GM19328 (cell line): ENCODE measurements around the gene ETS1.

ENCODE experiments used
- ATAC-seq: cut with Tn5 transposase; IDR thresholded peaks from one replicate; pipeline ENCODE4 v1.9.1; 2021; ENCODE audit warnings: mild to moderate bottlenecking, moderate library complexity; ENCODE audit not compliant: unreplicated experiment

ETS1 gene

DNA sequence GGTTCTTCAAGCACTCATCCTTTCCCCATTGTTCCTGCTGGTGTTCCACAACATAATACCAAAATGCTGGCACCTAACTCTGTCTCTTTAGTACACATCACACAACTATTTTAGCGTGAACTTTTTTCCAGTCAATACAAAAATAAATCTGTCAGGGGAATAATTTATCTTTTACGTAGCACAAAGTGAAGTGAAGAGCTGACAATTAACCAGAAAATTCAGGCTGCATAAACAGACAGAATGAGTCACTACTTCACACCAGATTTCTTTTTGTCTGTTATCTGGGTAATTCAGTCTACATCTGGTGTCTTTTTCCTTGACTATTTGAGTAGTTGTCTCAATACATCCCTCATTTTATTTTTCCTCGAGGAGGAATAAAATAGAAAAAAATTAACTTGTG lies 7.9 kb upstream of the ETS1 start:
- no peak for ATAC-seq

- ATAC-seq: no peak
Observed at GRCh38 chr11:128594226-128594625, 6.9 kb upstream of the ETS1 start.

- no peak for ATAC-seq
Observed at GRCh38 chr11:128593281-128593680, 5.9 kb upstream of the ETS1 start.

- no peak for ATAC-seq
Observed at GRCh38 chr11:128592454-128592853, 5.1 kb upstream of the ETS1 start.

GRCh38 chr11:128590587-128590986 lies 3.2 kb upstream of the ETS1 start:
- no peak for ATAC-seq

GRCh38 chr11:128589998-128590397 lies 2.6 kb upstream of the ETS1 start:
- ATAC-seq: no peak

GRCh38 chr11:128588093-128588492 lies 735 bp upstream of the ETS1 start:
- ATAC-seq: no peak

DNA sequence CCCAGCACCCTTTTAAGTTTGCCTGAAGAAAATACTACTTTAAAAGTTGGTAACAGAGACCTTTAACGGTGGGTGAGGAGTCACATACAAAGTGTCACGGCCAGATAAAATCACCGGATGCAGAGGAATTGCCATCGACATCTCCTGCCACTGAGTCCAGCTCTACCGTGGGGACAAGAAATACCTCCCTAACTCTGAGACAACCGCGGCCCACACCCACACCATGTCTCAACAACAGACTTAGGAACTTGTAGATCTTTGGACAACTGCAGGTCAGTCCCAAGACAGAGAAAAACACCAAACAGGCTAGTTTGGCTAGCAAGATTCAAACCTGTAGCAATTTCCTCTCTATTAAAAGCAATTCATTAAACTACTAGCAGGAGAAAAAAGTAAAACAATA lies 669 bp downstream of the ETS1 start:
- ATAC-seq: no peak

GRCh38 chr11:128585498-128586238 lies 1.7 kb downstream of the ETS1 start:
- no peak for ATAC-seq

DNA sequence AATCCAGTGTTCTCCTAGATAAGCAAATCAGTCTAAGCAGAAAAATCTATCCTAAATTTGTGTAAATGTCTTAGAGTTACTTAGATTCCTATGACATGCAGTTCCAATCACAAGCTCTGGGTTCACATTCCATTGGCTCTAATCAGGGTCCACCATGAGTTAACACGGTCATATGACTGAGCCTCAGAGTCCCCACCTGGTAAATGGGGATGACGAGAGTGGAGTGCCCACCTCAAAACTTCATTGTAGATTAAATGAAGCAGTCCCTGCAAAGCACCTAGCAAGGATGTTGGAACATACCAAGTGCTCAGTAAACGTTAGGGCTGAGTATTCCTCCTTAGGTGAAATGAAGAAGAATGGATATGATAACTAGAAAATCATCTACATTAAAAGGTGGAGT lies 3.1 kb downstream of the ETS1 start:
- ATAC-seq: no peak

- ATAC-seq: no peak
Observed at GRCh38 chr11:128582496-128583366, 4.6 kb downstream of the ETS1 start.

DNA sequence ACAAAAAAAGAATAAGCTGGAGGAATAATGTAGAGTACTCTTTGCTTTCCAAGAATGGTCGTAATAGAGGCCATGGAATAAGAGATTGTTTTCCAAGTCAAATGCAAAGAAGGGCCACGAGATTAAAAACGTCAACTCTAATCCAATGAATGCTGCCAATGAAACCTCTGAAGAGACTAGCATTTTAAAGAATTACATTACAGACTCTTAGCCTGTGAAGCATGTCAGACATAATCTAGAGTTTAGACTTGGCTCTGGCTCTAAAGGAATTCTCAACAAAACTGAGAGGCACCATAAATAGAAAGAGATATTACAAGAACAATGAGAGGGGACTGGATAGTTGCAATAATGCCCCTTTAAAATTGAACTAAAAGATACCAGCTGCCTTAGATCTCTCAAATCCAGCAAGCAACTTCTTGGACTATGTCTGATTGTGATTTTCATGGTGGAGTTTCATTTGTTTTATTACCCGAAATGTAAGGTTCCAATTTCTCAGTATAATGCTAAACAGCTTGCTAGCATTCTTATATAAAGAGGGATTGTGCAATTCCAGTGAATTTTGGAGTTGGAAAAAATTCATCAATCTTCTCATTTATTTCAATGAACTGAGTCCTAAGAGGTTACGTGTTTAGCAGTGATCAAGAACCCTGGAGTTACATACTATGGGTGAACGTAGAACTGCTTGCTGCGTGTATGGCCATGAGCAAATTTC lies 5.6 kb downstream of the ETS1 start:
- no peak for ATAC-seq

DNA sequence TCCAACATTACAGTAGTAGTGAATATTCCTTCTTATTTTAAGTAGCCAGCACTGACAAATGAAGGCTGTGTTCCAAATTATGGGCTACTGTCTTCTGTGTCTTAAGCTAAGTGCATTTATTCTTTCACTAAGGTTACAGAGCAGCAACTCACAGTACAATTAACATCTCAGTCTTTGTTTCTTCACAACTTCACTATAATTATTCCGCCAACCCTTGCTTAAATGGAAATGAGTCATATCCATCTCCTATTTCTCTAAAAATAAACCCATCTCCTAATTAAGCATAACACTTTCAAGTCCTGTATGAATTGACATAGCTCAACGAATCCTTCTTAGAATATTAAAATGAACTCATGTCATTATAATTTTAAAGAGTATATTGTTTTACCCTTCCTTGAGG lies 6.7 kb downstream of the ETS1 start:
- ATAC-seq: no peak

DNA sequence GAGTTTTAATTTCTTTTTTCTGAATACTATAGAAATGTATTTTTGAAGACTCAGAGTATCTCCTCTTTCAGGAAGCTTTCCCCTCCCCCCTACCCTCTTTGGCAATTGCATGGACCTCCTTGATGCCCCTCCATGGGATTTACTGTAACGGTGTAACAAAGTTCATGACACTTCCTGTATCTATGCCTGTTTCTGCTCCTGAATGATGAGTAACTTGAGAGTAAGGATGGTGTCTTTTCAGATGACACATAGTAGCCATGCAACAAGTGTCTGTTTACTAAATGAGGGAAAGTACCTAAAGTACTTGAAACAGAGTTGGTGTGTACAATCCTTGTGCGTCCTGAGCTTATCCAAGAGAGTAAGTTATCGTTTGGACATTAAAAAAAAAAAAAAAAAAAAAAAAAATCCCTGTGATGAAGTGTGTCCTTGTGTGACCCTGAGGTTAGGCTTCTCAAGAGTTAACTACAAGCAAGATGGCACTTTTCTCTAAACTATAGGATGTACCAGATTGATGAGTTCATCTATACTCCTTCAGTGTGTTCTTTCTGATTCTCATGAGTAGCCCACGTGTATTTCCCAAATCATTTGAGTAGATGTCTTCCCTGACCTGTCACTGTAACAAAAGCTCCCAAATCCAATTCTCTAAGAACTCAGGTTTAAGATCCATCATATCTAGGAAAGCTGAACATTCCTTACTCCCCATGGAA lies 7.4 kb downstream of the ETS1 start:
- ATAC-seq: no peak

DNA sequence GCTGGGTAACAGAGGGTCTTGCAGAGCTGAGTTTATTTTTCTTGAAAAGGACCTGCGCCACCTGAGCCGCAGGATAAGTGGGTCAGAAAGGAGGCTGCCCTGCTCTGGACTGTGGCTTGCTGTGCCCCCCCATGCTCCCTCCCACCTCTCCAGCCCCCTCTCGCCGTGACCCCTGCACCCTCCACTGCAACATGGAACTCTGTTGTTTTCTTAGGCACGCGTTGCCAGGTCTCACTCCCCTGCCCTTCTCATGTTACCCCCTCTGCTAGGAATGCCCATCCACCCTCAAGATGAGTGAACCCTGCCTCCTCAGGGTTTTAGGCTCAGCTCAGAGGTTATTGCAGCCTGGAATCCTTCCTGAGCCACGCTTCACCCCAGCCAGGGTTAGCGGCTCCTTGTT lies 10.8 kb downstream of the ETS1 start:
- ATAC-seq: no peak

DNA sequence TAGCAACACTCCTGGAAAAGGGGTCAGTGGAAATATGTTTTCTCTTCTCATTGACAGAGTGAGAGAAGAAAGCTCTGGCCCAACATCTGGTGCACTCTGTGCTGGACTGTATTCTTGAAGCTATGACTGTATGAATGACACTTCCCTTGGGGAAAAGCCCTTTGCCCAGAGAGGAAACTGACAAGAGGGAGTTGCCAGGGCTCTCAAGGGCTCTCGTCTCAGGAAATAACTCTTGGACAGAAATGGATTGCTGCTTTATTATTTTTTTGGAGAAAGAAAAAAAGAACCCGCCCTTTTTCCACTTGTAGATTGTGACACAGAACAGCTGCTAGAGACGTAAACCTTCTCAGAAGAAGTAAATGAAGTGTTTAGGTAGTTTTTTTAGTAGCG lies 11.4 kb downstream of the ETS1 start:
- ATAC-seq: no peak

- ATAC-seq: no peak
Observed at GRCh38 chr11:128575174-128575960, 12.0 kb downstream of the ETS1 start.

DNA sequence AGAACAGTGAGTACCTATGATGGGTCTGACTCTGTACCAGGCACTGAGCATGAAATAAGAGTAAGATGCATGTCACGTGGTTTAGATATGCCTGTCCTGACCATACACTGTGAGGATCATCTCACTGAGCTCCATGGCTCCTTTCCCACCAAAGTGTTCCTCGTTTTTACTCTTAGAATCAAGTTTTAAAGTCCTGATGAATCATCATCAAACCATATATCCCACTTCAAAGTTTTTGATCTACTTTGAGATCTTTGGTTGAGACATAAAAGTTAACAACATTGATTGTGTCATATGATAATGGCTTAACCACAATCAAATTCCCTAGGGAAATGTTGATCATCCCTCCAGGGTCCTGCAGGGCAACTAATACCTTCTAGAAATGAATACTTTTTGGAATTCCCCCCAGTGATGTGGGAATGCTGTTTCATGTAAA lies 12.8 kb downstream of the ETS1 start:
- no peak for ATAC-seq

DNA sequence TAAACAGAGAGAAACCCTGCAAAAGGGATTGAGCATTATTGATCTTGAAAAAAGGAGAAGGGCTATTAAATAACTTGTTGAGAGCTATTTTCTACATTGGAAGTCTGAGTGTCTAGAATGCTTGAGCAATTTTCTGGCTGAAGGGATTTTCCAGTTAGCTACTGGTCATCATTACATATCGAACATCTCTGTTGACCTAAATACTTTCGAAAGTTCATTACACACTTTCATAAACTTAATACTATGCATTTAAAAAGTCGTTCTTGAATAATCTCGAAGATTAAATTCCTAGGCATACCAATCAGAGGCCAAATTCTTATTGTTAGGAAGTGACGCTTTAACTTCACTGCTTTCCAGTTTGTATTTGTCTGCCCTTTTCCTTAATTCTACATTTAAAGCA lies 13.7 kb downstream of the ETS1 start:
- ATAC-seq: no peak

DNA sequence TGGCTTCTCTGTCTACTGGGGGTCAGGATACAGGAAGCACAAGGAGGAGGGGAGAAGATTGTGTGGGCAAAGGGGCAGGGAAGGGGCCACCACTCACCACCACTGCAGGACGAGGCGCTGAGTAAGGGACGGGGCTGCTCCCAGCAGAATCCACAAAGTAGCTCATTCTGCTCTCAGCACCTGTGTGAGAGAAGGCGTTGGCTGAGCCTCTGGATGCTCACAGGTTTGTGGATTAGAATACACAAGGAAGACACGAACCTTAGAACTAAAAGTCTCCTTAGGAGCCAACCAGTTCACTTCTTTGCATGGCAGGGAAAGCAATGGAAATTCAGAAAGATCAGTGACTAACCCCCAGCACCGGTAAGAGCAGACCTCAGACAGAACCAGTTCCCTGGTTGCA lies 14.4 kb downstream of the ETS1 start:
- ATAC-seq: no peak
